G401.6 (cell line): ENCODE results near the gene CPM.
A peak's percentile ranks its signal among the peaks of the same experiment; 100 is the strongest.
"Not testable (repeated sequence)": the region's sequence is repeated elsewhere in the genome, so short reads cannot be mapped to it uniquely, and the experiment has no call there.

Source experiments
- FAIRE-seq: peaks from 2 replicates; lab custom pipeline; 2012; peaks lifted over from hg19 to GRCh38; lab: Jason Lieb, UNC

Gene CPM

DNA sequence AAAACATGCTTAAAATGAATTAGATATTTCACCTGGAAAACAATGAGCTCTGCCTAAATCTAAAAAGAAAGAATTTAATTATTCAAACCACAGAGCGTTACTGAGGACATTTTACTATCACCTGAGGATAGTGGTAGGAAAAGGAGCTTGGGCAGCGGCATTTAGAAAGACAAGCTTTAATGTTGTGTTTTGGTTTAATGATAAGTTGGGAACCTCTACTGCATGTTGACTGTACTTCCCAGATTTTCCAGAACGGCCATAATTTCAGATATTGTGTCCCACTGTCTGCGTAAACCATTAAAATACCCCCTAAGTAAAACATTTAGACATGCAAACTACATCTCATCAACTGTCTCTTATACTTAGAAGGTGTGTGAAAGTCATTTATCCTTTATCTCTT lies 55.4 kb downstream of the CPM start:
- no peak for FAIRE-seq

DNA sequence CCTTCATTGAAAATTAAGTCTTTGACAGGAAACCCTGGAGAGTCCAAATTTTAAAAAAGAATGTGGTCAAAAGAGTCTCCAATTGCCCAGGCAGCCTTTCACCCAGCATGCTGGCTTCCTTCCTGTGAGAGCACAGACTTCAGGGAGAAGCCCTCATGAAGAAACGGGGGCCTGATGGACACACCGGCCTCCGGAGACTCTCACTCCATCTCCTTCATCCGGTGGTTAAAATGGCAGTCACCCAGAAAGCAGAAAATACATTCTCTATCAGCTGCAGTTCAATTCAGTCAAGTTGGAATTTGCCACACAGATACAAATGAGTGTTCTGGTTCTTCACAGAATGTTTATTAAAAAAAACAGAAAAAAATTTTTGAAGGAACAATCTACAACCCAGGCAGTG lies 56.5 kb downstream of the CPM start:
- FAIRE-seq, result no peak

DNA sequence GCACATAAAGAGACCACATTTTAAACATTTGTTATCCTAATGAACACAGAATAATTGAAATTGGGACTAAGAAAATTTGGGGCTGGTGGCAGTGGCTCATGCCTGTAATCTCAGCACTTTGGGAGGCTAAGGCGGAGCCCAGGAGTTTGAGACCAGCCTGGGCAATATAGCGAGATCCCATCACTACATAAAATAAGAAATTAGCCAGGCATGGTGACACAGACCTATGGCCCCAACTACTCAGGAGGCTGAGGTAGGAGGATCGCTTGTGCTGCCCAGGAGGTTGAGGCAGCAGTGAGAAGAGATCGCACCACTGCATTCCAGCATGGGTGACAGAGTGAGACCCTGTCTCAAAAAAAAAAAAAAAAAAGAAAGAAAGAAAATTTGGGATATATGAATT lies 59.7 kb downstream of the CPM start:
- no peak for FAIRE-seq

DNA sequence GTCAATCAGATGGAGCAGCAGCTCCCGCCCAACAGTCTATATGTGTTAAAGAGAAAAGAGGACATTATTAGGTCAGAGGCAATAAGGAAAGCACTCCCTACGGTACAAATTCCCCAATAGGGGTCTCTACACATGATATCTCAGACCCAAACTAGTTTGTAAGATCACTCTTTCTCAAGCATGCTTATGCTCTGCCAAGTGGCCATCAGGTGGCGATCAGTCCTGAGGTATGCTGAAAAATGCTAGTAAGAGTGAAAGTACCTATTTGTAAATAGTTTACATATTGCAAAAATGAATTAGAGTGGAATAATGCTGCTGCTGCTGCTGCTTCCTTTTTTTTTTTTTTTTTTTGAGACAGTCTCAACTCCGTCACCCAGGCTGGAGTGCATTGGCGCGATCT lies 61.0 kb downstream of the CPM start:
- FAIRE-seq, result no peak

DNA sequence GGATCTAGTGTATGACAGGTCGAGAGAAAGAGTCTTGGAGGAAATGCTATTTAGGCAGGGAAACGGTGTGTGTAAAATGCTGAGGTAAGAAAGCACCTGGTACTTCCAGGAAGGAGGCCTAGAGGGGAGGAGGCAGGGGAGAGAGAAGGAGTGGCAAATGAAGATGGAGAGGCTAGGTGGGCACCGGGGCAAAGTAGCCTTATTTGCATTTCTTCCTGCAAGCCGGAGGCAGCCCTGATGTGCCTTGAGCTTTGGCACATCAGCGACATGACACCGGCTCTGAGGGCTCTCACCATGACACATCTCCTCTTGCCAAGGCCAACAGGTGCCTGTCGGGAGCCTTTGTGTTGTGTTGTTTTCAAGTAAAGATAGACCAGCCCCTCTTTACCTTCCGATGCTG lies 61.6 kb downstream of the CPM start:
- FAIRE-seq, result no peak

DNA sequence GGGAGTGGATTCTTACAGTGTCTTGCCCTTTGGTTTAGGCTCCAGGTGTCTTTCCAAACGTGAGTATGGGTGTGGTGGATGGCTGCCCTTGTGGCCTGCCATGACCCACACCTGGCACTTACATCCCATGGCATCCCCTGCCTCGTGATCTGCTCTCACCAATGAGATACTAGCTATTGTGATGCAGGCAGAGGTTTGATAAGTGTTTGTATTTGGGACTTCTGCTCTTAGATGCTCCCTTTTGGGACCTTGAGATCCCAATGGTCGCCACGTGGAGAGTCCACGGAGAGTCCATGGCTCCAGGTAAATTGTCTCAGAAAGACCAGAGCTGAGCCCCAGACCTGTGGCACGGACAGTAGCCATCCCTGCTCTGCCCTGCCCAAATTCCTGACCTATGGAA lies 62.5 kb downstream of the CPM start:
- FAIRE-seq, result no peak

DNA sequence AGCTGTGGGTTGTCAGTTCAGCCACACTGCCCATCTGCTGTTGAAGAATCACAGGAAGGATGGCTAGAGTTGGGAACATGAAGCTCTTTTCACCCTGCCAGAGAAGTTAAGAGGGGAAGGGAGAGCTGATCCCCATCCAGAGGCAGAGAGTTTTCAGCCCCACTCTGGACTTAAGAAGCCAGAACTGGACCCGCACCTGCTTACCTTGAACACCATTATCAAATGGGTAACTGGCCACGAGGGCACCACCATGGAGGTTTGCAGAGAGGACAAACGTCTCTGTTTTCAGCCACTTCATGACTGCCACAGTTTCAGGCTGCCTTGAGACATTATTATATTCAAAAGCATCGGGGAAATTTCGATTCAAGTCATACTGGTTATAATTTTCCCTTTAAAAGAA lies 63.0 kb downstream of the CPM start:
- FAIRE-seq, result no peak

DNA sequence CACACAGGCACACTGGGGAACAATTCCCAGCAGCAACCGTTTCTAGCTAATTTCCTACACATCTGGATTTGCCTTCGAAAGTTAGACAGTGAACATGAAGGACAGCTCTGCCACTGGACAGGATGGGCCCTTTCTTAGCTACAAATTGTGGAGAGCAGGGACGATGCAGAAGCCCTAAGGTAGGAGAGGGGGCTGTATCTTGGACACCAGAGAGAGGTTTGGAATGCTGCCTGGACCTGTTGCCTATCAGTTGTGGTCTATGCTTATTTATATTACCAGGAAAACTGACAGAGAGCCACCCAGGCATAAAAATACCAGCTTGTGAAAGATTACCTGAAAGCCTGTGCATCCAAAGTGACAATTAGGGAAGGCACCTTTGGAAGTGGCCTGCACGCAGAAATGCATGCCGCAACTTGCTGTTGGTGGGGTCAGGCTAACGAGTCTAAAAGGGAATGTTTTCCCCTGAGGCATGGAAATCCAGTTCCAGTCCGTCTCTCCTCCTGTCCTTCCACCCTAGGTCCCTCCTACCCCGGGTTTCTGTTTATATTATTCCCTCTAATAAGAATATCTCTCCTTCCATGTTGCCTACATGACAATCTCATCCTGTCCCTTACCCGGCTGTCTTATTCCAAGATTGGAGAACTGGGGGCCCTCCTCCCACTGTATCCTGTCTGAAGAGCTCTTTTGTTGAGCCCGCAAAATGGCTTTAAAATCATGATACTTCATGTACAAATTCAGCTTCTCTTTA lies 64.8 kb downstream of the CPM start:
- no peak for FAIRE-seq

DNA sequence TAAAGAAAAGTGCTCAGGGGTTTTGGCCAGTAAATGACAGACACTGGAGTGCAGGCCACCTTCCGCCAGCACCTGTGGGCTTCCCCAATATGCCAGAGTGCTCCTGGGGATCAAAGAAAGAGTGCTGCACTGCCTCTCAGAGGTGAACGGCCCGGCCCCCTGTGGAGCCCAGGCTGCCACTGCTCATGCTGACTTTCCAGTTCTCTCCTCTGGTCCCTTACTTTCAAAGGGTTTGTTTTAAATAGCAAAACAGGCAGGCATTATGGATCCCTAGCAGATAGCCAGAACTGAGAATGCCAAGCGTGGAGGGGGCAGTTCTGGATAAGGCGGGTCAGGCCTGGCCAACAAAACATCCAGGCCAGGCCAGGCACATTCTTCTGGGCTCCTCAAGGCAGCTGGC lies 65.4 kb downstream of the CPM start:
- FAIRE-seq, result no peak

DNA sequence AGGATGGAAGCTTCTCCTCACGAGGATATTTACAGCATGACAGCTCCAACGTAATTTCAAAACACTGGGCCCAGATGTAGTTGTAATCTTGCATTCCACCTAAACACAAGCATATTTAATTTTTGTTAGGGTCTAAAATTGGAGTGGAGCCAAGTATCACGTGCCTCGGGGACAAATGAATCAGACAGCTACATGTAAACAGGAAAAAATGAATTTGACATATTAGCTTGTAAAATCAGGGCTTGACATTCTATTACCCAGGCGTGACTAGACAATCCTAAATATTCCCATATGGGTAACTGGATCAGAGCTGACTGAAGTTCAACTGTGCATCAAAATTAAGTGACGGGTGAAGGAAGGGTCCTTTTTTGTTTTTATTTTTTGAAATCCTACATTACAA lies 66.0 kb downstream of the CPM start:
- FAIRE-seq, result no peak

DNA sequence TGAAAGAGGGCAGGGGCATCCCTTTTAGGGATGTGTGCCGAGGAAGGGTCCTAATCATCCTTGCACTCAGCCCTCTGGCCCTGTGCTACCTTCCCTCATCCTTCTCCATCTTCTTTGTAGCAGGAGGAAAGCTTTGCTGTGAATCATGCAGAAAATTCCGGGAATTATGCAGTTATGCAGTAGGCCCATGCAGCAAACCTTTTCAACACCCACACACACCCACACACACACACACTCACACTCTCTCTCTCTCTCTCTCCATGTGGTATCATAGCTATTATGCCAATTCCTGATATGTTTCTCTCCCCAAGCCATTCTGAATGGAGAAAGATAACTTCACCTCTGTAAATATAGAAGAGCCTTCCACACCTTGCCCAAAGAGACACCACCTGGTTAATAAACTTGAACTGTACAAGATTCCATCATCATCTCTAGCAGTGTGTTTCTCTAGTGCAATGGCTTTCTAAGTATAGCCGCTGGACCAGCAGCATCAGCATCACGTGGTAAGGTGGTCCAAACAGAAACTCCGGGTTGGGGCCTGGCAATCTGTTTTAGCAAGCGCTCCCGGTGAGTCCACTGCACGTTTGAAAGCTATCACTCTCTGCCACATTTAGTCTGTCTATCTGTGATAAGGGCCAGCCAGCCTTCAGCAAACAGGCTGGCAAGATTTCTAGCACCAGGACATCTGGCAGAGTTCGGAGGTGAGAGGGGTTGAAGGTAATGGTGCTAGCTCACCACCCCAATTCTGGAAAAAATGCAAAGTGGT lies 67.4 kb downstream of the CPM start:
- FAIRE-seq, result no peak

DNA sequence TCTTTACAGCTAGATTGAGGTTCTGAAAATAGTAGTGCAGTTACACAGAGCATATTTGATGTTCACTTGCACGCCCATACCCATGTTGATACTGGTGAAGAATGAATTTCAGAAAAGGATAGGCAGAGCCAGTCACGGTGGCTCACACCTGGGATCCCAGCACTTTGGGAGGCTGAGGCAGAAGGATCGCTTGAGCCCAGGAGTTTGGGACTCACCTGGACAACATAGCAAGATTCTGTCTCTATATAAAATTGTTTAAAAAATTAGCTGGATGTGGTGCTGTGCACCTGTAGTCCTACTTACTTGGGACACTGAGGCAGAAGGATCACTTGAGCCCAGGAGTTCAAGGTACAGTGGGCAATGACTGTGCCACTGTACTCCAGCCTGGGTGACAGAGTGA lies 68.4 kb downstream of the CPM start:
- no peak for FAIRE-seq

DNA sequence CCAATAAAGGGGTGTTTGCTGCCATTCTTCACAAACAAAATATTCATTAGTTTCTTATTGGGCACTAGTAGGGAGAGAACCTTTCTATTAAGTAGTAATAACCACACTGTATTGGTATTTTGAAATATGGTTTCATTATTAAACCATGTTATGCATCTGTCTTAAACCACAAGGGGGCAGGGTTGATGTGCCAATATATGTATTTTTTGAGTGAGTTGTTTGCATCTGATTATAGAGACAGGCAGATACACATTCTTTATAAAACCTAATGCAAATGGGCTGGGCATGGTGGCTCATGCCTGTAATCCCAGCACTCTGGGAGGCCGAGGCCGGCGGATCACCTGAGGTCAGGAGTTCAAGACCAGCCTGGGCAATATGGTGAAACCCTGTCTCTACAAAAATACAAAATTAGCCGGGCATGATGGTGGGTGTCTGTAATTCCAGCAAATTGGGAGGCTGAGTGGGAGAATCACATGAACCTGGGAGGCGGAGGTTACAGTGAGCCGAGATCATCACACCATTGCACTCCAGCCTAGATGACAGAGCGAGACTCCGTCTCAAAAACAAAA lies 69.0 kb downstream of the CPM start:
- FAIRE-seq, result not testable (repeated sequence)

DNA sequence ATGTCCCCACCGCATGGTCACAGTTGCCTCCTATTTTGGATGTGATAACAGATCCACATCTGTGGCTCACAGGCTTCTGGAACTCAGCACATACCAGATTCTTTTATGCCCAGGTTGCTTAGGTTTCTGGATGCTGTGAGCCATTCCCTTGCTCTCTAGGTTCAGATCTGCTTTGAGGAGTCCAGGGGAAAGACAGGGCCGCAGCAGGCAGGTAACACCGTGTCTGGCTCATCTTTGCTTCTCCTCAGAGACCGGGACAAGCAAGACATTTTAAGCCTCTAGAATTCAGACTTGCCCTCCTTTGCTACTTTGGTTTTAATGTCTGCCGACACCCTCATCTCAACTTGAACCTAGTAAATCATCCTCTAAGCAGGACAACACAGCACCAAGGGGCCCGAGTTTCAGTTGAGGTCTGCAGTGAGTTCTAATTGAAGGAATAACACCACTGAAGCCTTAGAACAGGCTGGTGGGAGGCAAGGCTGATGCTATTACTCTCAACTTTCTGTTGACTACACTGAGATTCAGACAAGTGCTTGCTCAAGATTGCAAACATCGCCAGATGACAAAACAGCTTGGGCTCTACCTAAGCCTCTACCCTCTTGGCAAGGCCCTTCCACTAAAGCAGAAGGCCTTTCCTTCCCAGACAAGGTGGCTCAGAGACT lies 69.7 kb downstream of the CPM start:
- no peak for FAIRE-seq

DNA sequence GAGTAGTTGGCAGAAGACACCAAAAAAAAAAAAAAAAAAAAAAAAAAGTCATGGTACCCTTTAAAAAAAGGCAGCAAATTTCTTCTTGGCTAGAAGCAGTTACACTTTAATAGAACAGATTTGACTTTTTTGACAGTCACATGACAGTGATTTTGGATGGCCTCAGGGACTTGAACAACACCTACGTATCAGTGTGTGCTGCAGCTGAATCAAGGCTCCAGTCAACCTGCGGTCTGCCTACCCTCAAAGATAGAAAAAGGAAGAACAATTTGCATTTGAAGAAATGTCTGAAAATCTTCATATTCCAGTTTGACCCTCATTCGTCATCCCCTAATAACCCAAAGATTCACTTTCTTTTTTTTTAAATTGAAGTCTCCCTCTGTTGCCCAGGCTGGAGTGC lies 71.1 kb downstream of the CPM start:
- no peak for FAIRE-seq

DNA sequence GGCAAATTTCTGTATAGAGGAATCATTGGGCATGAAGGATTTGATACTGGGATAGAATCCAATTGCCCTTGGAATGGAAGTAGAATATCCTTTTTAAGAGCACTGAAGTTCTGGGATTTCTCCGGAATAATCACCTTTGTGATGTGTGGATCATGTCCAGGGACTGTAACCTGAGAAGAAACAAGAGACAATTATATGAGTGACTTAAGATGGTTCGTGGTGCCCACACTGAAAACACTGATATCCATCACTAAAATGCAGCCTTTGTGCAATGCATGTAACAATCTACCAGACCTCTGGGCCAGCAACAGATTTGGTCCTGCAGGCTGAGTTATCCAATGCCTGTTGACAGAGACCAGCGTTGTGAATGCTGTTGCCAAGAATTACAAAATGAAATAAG lies 76.5 kb downstream of the CPM start:
- FAIRE-seq, result no peak

DNA sequence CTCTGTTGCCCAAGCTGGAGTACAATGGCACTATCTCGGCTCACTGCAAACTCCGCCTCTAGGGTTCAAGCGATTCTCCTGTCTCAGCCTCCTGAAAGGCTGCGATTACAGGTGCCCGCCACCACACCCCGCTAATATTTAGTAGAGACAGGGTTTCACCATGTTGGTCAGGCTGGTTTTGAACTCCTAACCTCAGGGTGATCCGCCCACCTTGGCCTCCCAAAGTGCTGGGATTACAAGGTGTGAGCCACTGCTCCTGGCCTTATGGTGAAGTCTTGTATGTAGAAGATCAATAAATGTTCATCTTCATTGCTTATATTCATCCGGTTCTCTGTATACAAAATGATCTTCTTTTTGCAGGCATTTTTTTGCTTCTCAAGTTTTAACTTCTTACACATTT lies 77.2 kb downstream of the CPM start:
- FAIRE-seq, result no peak

DNA sequence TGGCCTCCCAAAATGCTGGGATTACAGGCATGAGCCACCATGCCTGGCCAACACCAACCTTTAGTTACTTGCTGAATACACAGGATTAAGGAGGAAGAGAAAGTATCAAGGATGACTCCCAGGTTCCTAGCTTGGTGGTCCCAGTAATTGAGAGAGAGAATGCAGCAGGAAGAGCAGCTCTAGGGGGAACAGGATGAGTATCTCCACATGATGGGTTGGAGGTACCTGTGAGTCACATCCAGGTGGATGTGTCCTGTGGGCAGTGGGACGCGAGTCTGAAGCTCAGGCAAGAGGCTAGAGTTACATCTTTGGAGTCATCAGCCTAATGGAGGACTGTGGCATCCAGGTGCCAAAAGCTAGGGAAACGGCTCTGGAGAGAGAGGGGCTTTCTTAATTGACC lies 77.9 kb downstream of the CPM start:
- FAIRE-seq, result no peak

DNA sequence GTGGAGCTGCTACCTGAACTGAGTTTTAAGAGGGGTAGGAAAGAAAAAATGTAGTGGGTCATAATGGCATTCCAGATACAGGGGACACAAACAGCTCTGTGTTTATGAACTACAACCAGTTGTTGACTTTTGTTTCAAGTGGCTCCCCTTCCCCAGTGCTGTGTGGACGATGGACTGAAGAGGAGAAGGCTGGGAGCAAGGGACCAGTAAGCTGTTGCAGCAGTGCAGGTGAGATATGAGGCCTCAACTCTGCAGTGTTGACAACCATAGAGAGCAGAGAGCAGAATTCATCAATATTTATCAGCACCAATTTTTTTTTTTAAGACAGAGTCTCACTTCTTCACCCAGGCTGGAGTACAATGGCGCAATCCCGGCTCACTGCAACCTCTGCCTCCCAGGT lies 78.4 kb downstream of the CPM start:
- FAIRE-seq, result no peak

DNA sequence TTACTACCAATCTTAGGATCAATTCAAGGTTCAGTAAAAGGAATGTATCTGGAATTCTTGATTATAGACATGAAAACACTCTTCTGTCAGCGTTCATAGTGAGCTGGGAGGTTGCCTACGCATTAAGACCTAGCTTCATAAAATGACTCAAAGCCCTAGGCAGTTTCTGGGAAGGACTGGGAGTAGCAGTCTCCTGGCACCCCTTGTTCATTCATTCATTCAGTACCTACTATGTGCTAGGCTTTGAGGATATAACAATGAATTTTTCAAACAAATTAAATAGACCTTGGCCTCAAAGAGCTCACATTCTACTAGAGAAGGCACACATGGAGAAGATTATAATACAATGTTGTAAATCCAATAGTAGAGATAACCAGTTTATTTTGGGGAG lies 78.9 kb downstream of the CPM start:
- FAIRE-seq, result no peak

DNA sequence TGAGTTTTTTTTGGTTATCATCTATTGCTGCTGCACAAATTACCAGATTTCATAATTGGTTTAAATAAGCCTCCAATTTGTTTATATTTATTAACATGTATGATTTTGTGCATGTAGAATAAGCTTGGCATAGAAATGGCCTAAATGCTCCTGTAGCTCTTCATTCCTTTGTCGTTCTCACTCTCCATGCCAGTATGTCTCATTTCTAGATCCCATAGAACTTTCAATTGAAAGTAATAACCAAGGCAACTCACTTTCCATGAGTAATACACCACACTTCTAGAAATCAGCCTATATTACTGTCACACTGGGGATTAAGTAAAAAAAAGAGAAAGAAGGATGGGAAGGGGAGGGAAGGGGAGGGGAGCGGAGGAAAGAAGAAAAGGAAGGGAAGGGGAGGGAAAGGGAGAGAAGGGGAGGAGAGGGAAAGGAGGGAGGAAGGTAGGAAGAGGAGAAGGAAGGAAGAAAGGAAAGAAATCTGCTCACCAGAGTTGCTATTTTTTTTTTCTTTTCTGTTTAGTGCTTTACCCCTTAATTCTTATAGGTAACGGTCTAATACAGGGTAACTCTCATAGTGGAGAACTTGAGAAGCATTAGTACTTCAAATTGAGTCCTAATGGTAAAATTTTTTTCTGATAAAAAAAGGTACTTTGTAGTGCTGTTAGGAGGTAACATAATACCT lies 79.4 kb downstream of the CPM start:
- FAIRE-seq, result peak; percentile 25

DNA sequence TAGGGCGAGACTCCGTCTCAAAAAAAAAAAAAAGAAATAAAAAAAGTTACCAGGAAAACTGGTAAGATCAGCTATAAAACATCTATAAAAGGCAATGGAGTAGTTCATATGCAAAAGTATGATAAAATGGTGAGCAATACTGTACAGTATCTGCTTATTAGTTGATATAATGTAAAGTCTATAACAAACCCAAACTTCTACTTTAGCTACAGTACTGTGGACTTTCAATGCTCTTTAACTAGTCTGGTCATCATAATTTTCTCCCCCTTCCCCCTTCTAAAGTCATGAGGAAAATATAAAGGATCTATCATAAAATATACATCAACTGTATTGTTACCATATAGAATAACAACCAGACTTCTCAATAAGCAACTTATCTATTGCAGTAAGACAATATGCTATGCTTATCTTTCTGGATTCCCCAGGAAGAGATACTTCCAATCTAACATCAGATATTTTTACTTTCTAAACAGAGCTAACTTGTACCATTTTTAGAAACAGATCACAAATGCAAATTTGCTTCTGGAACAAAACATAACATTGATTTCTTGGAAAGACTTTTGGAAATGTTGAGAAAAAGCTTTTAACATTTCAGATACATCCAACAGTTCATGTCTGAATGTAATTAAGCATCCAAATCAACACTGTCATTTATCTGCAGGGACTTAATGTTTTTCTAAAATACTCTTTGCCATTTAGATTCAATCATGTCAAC lies 81.2 kb downstream of the CPM start:
- no peak for FAIRE-seq
